Measurements from ENCODE around the gene TCF4.

The TCF4 gene

GRCh38 chr18:55249550-55249949, 338.4 kb downstream of the TCF4 start:
- Histone ChIP-seq H3K27me3 (ENCODE audit: control insufficient read depth in 1 of 2, insufficient read depth in 2 of 2, low read length in 2 of 2) (no peaks in the 10 kb centered on the region), H3K36me3 (ENCODE audit: control insufficient read depth in 1 of 2, insufficient read depth in 2 of 2, low read length in 2 of 2) (no peaks in the 10 kb centered on the region), H3K9me3 (ENCODE audit: control insufficient read depth in 1 of 2, low read length in 2 of 2) (no peaks in the 10 kb centered on the region), H3K9ac (ENCODE audit: low read depth in 1 of 2, low read length in 2 of 2) (no peak overlapping the region), H3K4me3 (ENCODE audit: low read depth in 1 of 2, low read length in 2 of 2) (no peak overlapping the region), H3K4me1 (ENCODE audit: control insufficient read depth in 1 of 2, insufficient read depth in 2 of 2, low read length in 2 of 2) (peaks cover 4 to 10% of the 10 kb centered on the region in 2 donors), H3K27ac (ENCODE audit: low read depth, low read length) (no peak overlapping the region)

- Histone ChIP-seq H3K9ac (ENCODE audit: low read depth in 1 of 2, low read length in 2 of 2) (no peak overlapping the region), H3K9me3 (ENCODE audit: control insufficient read depth in 1 of 2, low read length in 2 of 2) (no peaks in the 10 kb centered on the region), H3K27me3 (ENCODE audit: control insufficient read depth in 1 of 2, insufficient read depth in 2 of 2, low read length in 2 of 2) (no peaks in the 10 kb centered on the region), H3K4me3 (ENCODE audit: low read depth in 1 of 2, low read length in 2 of 2) (no peak overlapping the region), H3K36me3 (ENCODE audit: control insufficient read depth in 1 of 2, insufficient read depth in 2 of 2, low read length in 2 of 2) (no peaks in the 10 kb centered on the region), H3K4me1 (ENCODE audit: control insufficient read depth in 1 of 2, insufficient read depth in 2 of 2, low read length in 2 of 2) (peaks cover 7 to 10% of the 10 kb centered on the region in 2 donors), H3K27ac (ENCODE audit: low read depth, low read length) (no peak overlapping the region)
These were observed 339.5 kb downstream of the TCF4 start for GRCh38 chr18:55248495-55248894.

GRCh38 chr18:55247032-55247431, 341.0 kb downstream of the TCF4 start:
- Histone ChIP-seq H3K36me3 (ENCODE audit: control insufficient read depth in 1 of 2, insufficient read depth in 2 of 2, low read length in 2 of 2) (no peaks in the 10 kb centered on the region), H3K27me3 (ENCODE audit: control insufficient read depth in 1 of 2, insufficient read depth in 2 of 2, low read length in 2 of 2) (no peaks in the 10 kb centered on the region), H3K9ac (ENCODE audit: low read depth in 1 of 2, low read length in 2 of 2) (no peak overlapping the region), H3K4me3 (ENCODE audit: low read depth in 1 of 2, low read length in 2 of 2) (no peak overlapping the region), H3K27ac (ENCODE audit: low read depth, low read length) (no peak overlapping the region), H3K9me3 (ENCODE audit: control insufficient read depth in 1 of 2, low read length in 2 of 2) (no peaks in the 10 kb centered on the region), H3K4me1 (ENCODE audit: control insufficient read depth in 1 of 2, insufficient read depth in 2 of 2, low read length in 2 of 2) (peaks cover 5 to 7% of the 10 kb centered on the region in 2 donors)

GRCh38 chr18:55246278-55246677, 341.7 kb downstream of the TCF4 start:
- Histone ChIP-seq H3K9ac (ENCODE audit: low read depth in 1 of 2, low read length in 2 of 2) (no peak overlapping the region), H3K9me3 (ENCODE audit: control insufficient read depth in 1 of 2, low read length in 2 of 2) (no peaks in the 10 kb centered on the region), H3K4me3 (ENCODE audit: low read depth in 1 of 2, low read length in 2 of 2) (no peak overlapping the region), H3K36me3 (ENCODE audit: control insufficient read depth in 1 of 2, insufficient read depth in 2 of 2, low read length in 2 of 2) (no peaks in the 10 kb centered on the region), H3K27me3 (ENCODE audit: control insufficient read depth in 1 of 2, insufficient read depth in 2 of 2, low read length in 2 of 2) (no peaks in the 10 kb centered on the region), H3K4me1 (ENCODE audit: control insufficient read depth in 1 of 2, insufficient read depth in 2 of 2, low read length in 2 of 2) (peaks cover 0 to 3% of the 10 kb centered on the region in 2 donors), H3K27ac (ENCODE audit: low read depth, low read length) (no peak overlapping the region)

GRCh38 chr18:55245211-55245614, 342.8 kb downstream of the TCF4 start:
- H3K27ac ChIP-seq (ENCODE audit: low read depth, low read length): no peak overlapping the region
- peaks cover 0 to 3% of the 10 kb centered on the region in 2 donors for H3K4me1 ChIP-seq (ENCODE audit: control insufficient read depth in 1 of 2, insufficient read depth in 2 of 2, low read length in 2 of 2)
- H3K36me3 ChIP-seq (ENCODE audit: control insufficient read depth in 1 of 2, insufficient read depth in 2 of 2, low read length in 2 of 2): no peaks in the 10 kb centered on the region
- H3K9me3 ChIP-seq (ENCODE audit: control insufficient read depth in 1 of 2, low read length in 2 of 2): no peaks in the 10 kb centered on the region
- no peaks in the 10 kb centered on the region for H3K27me3 ChIP-seq (ENCODE audit: control insufficient read depth in 1 of 2, insufficient read depth in 2 of 2, low read length in 2 of 2)
- H3K9ac ChIP-seq (ENCODE audit: low read depth in 1 of 2, low read length in 2 of 2): no peak overlapping the region
- no peak overlapping the region for H3K4me3 ChIP-seq (ENCODE audit: low read depth in 1 of 2, low read length in 2 of 2)

- Histone ChIP-seq H3K4me3 (ENCODE audit: low read depth in 1 of 2, low read length in 2 of 2) (no peak overlapping the region), H3K9ac (ENCODE audit: low read depth in 1 of 2, low read length in 2 of 2) (no peak overlapping the region), H3K27me3 (ENCODE audit: control insufficient read depth in 1 of 2, insufficient read depth in 2 of 2, low read length in 2 of 2) (no peaks in the 10 kb centered on the region), H3K27ac (ENCODE audit: low read depth, low read length) (no peak overlapping the region), H3K36me3 (ENCODE audit: control insufficient read depth in 1 of 2, insufficient read depth in 2 of 2, low read length in 2 of 2) (no peaks in the 10 kb centered on the region), H3K9me3 (ENCODE audit: control insufficient read depth in 1 of 2, low read length in 2 of 2) (no peaks in the 10 kb centered on the region), H3K4me1 (ENCODE audit: control insufficient read depth in 1 of 2, insufficient read depth in 2 of 2, low read length in 2 of 2) (peaks cover 0 to 3% of the 10 kb centered on the region in 2 donors)
These were observed 343.4 kb downstream of the TCF4 start for GRCh38 chr18:55244546-55244945.

GRCh38 chr18:55243857-55244256, 344.1 kb downstream of the TCF4 start:
- Histone ChIP-seq H3K4me1 (ENCODE audit: control insufficient read depth in 1 of 2, insufficient read depth in 2 of 2, low read length in 2 of 2) (peaks cover 0 to 3% of the 10 kb centered on the region in 2 donors), H3K27me3 (ENCODE audit: control insufficient read depth in 1 of 2, insufficient read depth in 2 of 2, low read length in 2 of 2) (no peaks in the 10 kb centered on the region), H3K9ac (ENCODE audit: low read depth in 1 of 2, low read length in 2 of 2) (no peak overlapping the region), H3K9me3 (ENCODE audit: control insufficient read depth in 1 of 2, low read length in 2 of 2) (no peaks in the 10 kb centered on the region), H3K36me3 (ENCODE audit: control insufficient read depth in 1 of 2, insufficient read depth in 2 of 2, low read length in 2 of 2) (no peaks in the 10 kb centered on the region), H3K27ac (ENCODE audit: low read depth, low read length) (no peak overlapping the region), H3K4me3 (ENCODE audit: low read depth in 1 of 2, low read length in 2 of 2) (no peak overlapping the region)

GRCh38 chr18:55243255-55243654, 344.7 kb downstream of the TCF4 start:
- no peaks in the 10 kb centered on the region for H3K27me3 ChIP-seq (ENCODE audit: control insufficient read depth in 1 of 2, insufficient read depth in 2 of 2, low read length in 2 of 2)
- H3K9me3 ChIP-seq (ENCODE audit: control insufficient read depth in 1 of 2, low read length in 2 of 2): no peaks in the 10 kb centered on the region
- no peak overlapping the region for H3K9ac ChIP-seq (ENCODE audit: low read depth in 1 of 2, low read length in 2 of 2)
- no peak overlapping the region for H3K4me3 ChIP-seq (ENCODE audit: low read depth in 1 of 2, low read length in 2 of 2)
- H3K4me1 ChIP-seq (ENCODE audit: control insufficient read depth in 1 of 2, insufficient read depth in 2 of 2, low read length in 2 of 2): peaks cover 0 to 3% of the 10 kb centered on the region in 2 donors
- no peak overlapping the region for H3K27ac ChIP-seq (ENCODE audit: low read depth, low read length)
- H3K36me3 ChIP-seq (ENCODE audit: control insufficient read depth in 1 of 2, insufficient read depth in 2 of 2, low read length in 2 of 2): no peaks in the 10 kb centered on the region

GRCh38 chr18:55240978-55241377, 347.0 kb downstream of the TCF4 start:
- Histone ChIP-seq H3K36me3 (ENCODE audit: control insufficient read depth in 1 of 2, insufficient read depth in 2 of 2, low read length in 2 of 2) (no peaks in the 10 kb centered on the region), H3K4me1 (ENCODE audit: control insufficient read depth in 1 of 2, insufficient read depth in 2 of 2, low read length in 2 of 2) (peaks cover 0 to 3% of the 10 kb centered on the region in 2 donors), H3K27me3 (ENCODE audit: control insufficient read depth in 1 of 2, insufficient read depth in 2 of 2, low read length in 2 of 2) (no peaks in the 10 kb centered on the region), H3K27ac (ENCODE audit: low read depth, low read length) (no peak overlapping the region), H3K4me3 (ENCODE audit: low read depth in 1 of 2, low read length in 2 of 2) (no peak overlapping the region), H3K9me3 (ENCODE audit: control insufficient read depth in 1 of 2, low read length in 2 of 2) (no peaks in the 10 kb centered on the region), H3K9ac (ENCODE audit: low read depth in 1 of 2, low read length in 2 of 2) (no peak overlapping the region)

GRCh38 chr18:55239740-55240139, 348.3 kb downstream of the TCF4 start:
- Histone ChIP-seq H3K4me1 (ENCODE audit: control insufficient read depth in 1 of 2, insufficient read depth in 2 of 2, low read length in 2 of 2) (peaks cover 0 to 4% of the 10 kb centered on the region in 2 donors), H3K9ac (ENCODE audit: low read depth in 1 of 2, low read length in 2 of 2) (no peak overlapping the region), H3K36me3 (ENCODE audit: control insufficient read depth in 1 of 2, insufficient read depth in 2 of 2, low read length in 2 of 2) (no peaks in the 10 kb centered on the region), H3K9me3 (ENCODE audit: control insufficient read depth in 1 of 2, low read length in 2 of 2) (no peaks in the 10 kb centered on the region), H3K27ac (ENCODE audit: low read depth, low read length) (no peak overlapping the region), H3K27me3 (ENCODE audit: control insufficient read depth in 1 of 2, insufficient read depth in 2 of 2, low read length in 2 of 2) (no peaks in the 10 kb centered on the region), H3K4me3 (ENCODE audit: low read depth in 1 of 2, low read length in 2 of 2) (no peak overlapping the region)

- Histone ChIP-seq H3K27ac (ENCODE audit: low read depth, low read length) (no peak overlapping the region), H3K27me3 (ENCODE audit: control insufficient read depth in 1 of 2, insufficient read depth in 2 of 2, low read length in 2 of 2) (no peaks in the 10 kb centered on the region), H3K9me3 (ENCODE audit: control insufficient read depth in 1 of 2, low read length in 2 of 2) (no peaks in the 10 kb centered on the region), H3K36me3 (ENCODE audit: control insufficient read depth in 1 of 2, insufficient read depth in 2 of 2, low read length in 2 of 2) (no peaks in the 10 kb centered on the region), H3K4me3 (ENCODE audit: low read depth in 1 of 2, low read length in 2 of 2) (no peak overlapping the region), H3K4me1 (ENCODE audit: control insufficient read depth in 1 of 2, insufficient read depth in 2 of 2, low read length in 2 of 2) (peaks cover 0 to 2% of the 10 kb centered on the region in 2 donors), H3K9ac (ENCODE audit: low read depth in 1 of 2, low read length in 2 of 2) (no peak overlapping the region)
These were observed 350.3 kb downstream of the TCF4 start for GRCh38 chr18:55237660-55238059.

Data from duodenal mucosa (tissue), 2 donors.